ENCODE measurements around the gene NTMT2. TPM values are rescaled to one million over a fixed set of nuclear protein-coding genes. Genes with fewer than 3 reads are reported as not detected.

Gene NTMT2
- total and polyA plus RNA-seq, 2 of the 8 experiments (the other 6 are each of a cell fraction or from before 2014, with no cell fraction given) = 0.38 TPM; not detected in 1

- Histone ChIP-seq H3K14ac (ENCODE audit: insufficient read length) (no peak overlapping the region), H3K4me2 (ENCODE audit: insufficient read depth in 1 of 2, low read depth in 2 of 2, low read length in 2 of 2) (no peak overlapping the region), H2AFZ (ENCODE audit: low read length) (no peak overlapping the region; the same call in 1 of the 2 replicates), H4K20me1 (replicated peaks in 1 of 2; ENCODE audit: control insufficient read depth in 1 of 2, insufficient read depth in 2 of 2, low read length in 2 of 2) (no peaks in the 10 kb centered on the region), H2BK20ac (ENCODE audit: low read length) (no peak overlapping the region), H3K9ac (replicated peaks in 1 of 4; ENCODE audit: extremely low read depth in 1 of 4, low read depth in 3 of 4, low read length in 3 of 4) (no peak overlapping the region), H3K79me2 (ENCODE audit: control insufficient read depth in 1 of 2, insufficient read depth in 2 of 2, low read length in 2 of 2) (no peaks in the 10 kb centered on the region), H4K8ac (ENCODE audit: extremely low read depth, insufficient read depth, low read length) (no peak overlapping the region), H3K36me3 (ENCODE audit: control insufficient read depth in 2 of 4, insufficient read depth in 4 of 4, low read length in 3 of 4) (no peaks in the 10 kb centered on the region), H3K4me1 (replicated peaks in 1 of 4; ENCODE audit: control insufficient read depth in 3 of 4, insufficient read depth in 4 of 4, low read length in 3 of 4) (no peaks in the 10 kb centered on the region; a peak in 1 of 7 replicates), H4K5ac (ENCODE audit: insufficient read length, low read depth, low read length) (no peak overlapping the region), H3K4me3 (ENCODE audit: extremely low read depth in 1 of 4, insufficient read depth in 2 of 4, low read depth in 3 of 4, low read length in 4 of 4) (no peak overlapping the region), H3K23ac (ENCODE audit: insufficient read length) (no peak overlapping the region), H3K27ac (ENCODE audit: low read depth, low read length) (no peak overlapping the region), H2AK5ac (ENCODE audit: low read depth, low read length) (no peak overlapping the region), H3K4ac (replicated peaks; ENCODE audit: insufficient read length, low read depth, low read length) (no peak overlapping the region), H2BK12ac (ENCODE audit: low read depth, low read length) (no peak overlapping the region), H2BK5ac (ENCODE audit: low read depth, low read length) (no peak overlapping the region), H3K9me3 (ENCODE audit: insufficient read depth in 2 of 2, low read depth in 1 of 2, low read length in 1 of 2) (no peaks in the 10 kb centered on the region), H3K56ac (replicated peaks; ENCODE audit: insufficient read length, low read depth, low read length) (no peak overlapping the region), H2BK120ac (replicated peaks; ENCODE audit: low read depth, low read length) (no peak overlapping the region), H3K18ac (ENCODE audit: extremely low read depth, low read length) (no peak overlapping the region), H3K27me3 (replicated peaks in 1 of 4; ENCODE audit: control insufficient read depth in 3 of 4, extremely low read depth in 1 of 4, insufficient read depth in 3 of 4, low read length in 3 of 4) (peaks cover 0 to 1% (median 0%) of the 10 kb centered on the region in 4 experiments; a peak in 1 of 7 replicates), H3K79me1 (ENCODE audit: low read depth, low read length) (no peaks in the 10 kb centered on the region), H3K23me2 (ENCODE audit: low read depth, low read length) (no peaks in the 10 kb centered on the region), H2BK15ac (ENCODE audit: low read length) (no peak overlapping the region), H4K91ac (replicated peaks; ENCODE audit: insufficient read length, low read length) (no peak overlapping the region)
- no peak for TF ChIP-seq SRF (IDR thresholded peaks at IDR 0.05; ENCODE audit: low read depth, low read length)
- TF ChIP-seq ASH2L (IDR thresholded peaks at IDR 0.05; ENCODE audit: low read length) = no peak
- TF ChIP-seq SIN3A (conservative IDR thresholded peaks at IDR 0.05 in 1 of 2, IDR thresholded peaks at IDR 0.05 in 1 of 2; ENCODE audit: low read depth in 1 of 2, low read length in 2 of 2) = no peak
- POLR2A ChIA-PET (ENCODE audit: partially characterized antibody) = no interaction called here
- no peak for FAIRE-seq
- 90% methylated on average over 4 of the region's 4 CpGs; no CpG with 5 or more reads in 1 of the 2 experiments for WGBS, 2 experiments (ENCODE audit: extremely low coverage in 1 of 2, insufficient coverage in 1 of 2, insufficient read length in 1 of 2, insufficient replicate concordance in 2 of 2, low coverage in 1 of 2, low lambda C conversion rate in 2 of 2, missing lambda C conversion rate in 1 of 2)
- CTCF ChIA-PET (ENCODE audit: partially characterized antibody) = no interaction called here
- no peak for DNase-seq (ENCODE audit: low read depth in 1 of 2, low spot score in 2 of 2)
Measured at GRCh38 chr1:170218257-170218650, 72.5 kb downstream of the NTMT2 start.

Small RNA genes within 50 kb of the gene (microRNA-seq; reads per million reads assigned to microRNA genes)
- 0 reads per million in 2 experiments for gene MIR3119-1 (ENCODE audit: borderline microRNAs expressed in 2 of 2, borderline number of aligned reads in 2 of 2, borderline replicate concordance in 1 of 2)
- gene MIR3119-2 (ENCODE audit: borderline microRNAs expressed in 2 of 2, borderline number of aligned reads in 2 of 2, borderline replicate concordance in 1 of 2) = 0 reads per million in 2 experiments

Small RNA genes within 50 kb of the gene (small RNA-seq; reads per million reads assigned to genes)
- gene MIR3119-2 (ENCODE audit: insufficient read depth) = not detected

Other genes with a start within 250 kb of the NTMT2 start
- gene KIFAP3, start 71.3 kb upstream of the NTMT2 start, total RNA-seq (2021; fragmentation: NEBNext Ultra II Directional; extraction: Animal tissue kit (Norgen Biotek cat#: 25700)) = 3.2 TPM in 2 replicates
- 0.71 and 1.3 TPM in 2 replicates for gene KIFAP3, start 71.3 kb upstream of the NTMT2 start, polyA plus RNA-seq (2011; rRNA removed)